HG03039 (cell line): ENCODE data around the gene SLC39A11.

Experiments
- ATAC-seq: cut with Tn5 transposase; IDR thresholded peaks from one replicate; pipeline ENCODE4 v1.9.1; 2021; ENCODE audit warnings: mild to moderate bottlenecking, moderate library complexity; ENCODE audit not compliant: unreplicated experiment

SLC39A11 gene

DNA sequence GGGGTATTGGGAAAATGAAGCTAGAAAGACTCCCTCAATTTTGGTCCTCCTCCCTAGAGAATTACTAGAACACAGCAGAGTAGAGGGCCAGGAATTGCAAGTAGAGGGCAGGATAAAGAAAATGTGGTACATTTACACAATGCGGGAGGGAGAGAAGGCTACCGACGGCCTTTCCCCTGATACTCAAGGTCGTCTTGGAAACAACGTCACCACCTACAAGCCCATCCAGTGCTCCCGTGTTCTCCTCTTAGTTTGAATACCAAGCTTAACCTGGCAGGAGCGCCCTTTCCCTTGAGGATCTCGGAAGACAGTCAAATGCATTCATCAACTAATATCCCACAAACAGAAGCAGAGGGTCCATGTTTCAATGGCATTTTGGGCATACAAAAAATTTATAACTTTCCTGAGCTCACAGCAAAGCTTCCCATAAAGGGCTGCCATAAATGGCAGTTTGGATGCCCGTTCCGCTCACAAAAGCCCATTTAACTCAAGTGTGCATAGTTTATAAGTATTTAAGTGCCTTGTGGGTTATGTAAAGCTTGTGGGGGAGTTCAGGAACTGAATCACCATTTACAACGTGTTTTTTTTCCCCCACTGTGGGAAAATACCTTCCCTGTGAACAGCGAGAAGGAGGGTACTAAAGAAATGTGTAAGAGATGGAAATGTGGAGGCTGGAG, 414.6 kb downstream of the SLC39A11 start:
- no peak for ATAC-seq

GRCh38 chr17:72677108-72677507, 415.4 kb downstream of the SLC39A11 start:
- no peak for ATAC-seq

- no peak for ATAC-seq
These were observed 419.8 kb downstream of the SLC39A11 start for GRCh38 chr17:72672729-72673128.

GRCh38 chr17:72671016-72671415, 421.5 kb downstream of the SLC39A11 start:
- ATAC-seq: no peak

DNA sequence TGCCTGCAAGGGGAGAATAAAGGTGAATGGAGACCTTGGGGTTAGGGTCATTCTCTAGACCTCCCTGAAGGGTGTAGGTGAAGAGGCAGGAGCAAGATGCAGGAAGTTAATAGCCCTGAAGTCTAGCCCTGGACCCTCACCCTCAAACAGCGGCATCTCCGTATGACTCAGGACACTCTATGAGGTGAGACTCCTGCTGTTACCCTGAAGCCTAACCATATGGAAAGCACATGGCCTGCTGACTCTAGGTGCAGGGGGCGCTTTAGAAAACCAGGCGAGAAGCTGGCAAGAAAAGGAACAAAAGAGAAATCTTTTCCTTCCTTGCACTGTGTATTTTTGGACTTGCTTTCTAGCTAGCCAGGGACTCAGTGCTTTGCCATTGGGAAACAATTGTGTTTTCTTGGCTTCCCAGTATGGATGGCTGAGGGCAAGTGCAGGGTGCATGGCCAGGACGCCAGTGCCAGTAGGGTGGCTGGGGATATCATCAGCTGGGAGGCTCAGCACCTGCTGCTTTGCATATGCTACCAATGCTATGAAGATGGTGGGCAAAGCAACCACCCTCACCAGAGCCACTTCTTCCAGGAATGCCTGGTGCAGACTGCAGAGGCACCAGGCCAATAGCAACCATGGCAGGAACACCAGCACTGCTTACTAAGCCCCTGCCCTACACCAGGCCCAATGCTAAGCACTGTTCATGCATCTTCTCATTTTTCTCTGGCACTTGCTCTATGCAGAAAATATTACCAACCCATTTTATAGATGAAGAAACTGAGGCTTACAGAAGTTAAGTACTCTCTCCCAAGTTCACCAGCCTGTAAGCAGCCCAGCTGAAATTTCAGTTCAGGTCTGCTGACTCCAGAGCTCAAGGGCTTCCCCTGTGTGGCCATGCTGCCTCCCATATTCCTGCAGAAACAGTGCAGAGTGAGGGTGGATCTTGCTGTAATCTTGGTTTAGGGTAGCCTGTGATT, 425.1 kb downstream of the SLC39A11 start:
- ATAC-seq: no peak

DNA sequence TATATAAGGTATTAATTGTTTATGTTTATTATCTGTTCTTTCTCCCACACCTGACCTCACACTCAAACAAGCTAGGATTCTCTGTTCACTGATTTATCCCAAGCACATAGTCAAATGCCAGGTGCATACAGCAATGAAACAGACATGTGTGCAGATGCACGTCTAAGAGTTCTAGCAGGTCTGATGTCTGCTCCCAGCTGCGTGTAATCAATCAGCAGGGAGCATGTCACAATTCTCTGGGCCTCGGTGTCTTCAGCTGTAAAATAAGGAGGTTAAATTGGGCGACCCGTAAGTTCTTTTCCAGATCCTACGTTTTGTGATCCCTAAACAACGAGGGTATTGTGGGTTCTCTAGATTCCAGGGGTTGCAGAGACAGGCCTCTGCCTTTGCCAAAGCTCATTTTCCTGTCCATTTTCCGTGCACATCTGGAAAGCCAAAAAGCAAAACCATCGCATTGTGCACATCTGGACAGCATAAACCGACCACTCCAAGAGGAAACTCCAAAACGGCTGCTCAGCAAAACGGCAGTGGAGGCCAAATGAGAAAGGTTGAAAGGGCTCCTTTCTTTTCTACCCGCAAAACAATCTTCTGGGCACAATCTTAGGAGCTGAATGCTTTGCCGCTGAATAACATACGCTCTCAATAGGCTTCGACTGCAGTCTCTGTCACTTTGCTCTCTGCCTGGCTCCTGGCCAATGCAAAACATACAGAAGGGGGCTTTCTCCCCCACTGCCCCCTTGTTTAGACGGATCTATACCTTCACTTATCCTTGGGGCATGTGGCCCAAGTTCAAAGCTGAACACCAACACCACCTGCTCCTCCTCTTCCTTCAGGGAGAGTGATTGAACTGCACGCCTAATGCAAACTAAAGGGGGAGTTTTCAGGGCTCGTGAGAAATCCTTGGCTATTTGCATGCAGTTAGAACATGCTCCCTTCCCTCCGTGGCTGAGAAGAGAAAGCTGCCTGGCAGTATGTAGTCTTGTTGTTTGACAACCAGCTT, 426.3 kb downstream of the SLC39A11 start:
- no peak for ATAC-seq

GRCh38 chr17:72662827-72663190, 429.7 kb downstream of the SLC39A11 start:
- ATAC-seq: no peak

- ATAC-seq: no peak
These were observed 430.3 kb downstream of the SLC39A11 start for GRCh38 chr17:72661945-72662826.

- no peak for ATAC-seq
These were observed 431.2 kb downstream of the SLC39A11 start for GRCh38 chr17:72661116-72661944.

DNA sequence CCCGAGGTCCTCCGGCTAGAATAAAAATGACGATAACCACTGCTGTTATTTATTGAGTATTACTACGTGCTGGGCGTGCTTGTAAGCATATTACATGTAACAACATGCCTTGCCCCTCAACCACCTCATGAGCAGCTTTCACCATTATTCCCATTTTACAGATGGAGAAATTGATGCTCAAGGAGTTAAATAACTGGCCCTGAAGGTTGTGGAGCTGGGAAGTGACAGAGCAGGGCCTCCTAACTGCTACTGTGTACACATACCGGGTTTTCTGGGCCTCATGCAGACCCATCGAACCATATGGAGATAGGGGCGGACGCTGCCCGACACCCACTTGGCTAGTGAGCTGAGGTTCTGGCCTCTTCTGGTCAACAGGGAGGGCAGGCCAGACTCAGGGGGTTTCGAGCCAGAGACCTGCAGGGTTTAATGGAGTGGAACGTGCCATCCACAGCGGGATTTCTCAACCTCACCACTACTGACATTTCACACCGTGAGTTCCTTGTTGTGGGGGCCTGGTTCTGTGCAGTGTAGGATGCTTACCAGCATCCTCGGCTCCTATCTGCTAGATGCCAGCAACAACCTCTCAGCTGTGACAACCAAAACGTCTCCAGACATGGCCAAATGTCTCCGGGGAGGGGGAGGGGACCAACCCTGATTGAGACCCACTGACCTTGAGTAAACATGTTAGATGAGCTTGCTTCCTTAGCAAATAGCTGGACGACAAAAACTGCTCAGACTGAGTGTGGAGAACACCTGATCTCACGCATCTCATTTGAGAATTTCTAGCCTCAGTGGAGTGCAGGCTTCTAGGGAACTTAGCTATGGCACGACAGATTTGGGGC, 432.0 kb downstream of the SLC39A11 start:
- ATAC-seq: no peak

- ATAC-seq: no peak
These were observed 432.7 kb downstream of the SLC39A11 start for GRCh38 chr17:72659811-72660210.

- no peak for ATAC-seq
These were observed 433.8 kb downstream of the SLC39A11 start for GRCh38 chr17:72658675-72659074.

DNA sequence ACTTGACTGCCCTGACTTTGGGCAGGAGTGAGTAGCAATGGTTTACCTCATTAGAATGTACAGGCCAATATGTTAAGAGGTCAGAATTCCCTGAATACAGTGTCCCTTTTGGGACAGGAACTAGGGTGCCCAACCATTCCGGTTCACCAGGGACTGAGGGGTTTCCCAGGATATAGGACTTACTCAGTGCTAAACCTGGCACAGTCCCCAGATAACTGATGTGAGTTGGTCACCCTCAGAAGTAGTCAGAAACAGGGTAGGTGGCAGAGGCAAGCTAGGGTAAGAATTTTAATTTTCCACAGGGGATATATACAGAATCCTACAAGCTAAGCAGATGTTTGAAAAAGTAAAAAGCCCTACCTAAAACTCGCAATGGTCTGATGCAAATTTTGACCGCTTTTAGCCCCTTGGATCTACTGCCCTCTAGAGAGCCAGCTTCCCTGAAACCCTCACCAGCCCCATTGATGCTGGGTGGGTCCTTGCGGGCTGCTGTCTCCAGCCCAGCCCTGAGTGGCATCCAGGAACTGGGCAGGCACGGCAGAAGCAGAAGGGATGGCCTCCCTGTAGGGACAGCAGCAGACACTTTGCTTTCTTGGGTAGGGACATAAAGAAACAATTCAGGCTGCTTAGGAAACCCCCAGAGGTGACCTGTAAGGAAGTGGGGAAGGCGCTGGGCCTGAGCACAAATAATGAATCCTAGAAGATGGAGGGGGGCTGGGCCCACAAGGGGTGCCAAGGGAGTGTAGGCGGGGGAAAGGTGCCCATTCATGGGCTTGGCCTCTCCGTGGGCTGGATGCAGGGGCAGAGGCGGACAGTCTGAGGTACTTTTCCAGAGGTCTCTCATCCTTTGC, 434.8 kb downstream of the SLC39A11 start:
- ATAC-seq: no peak

GRCh38 chr17:72656130-72656763, 436.2 kb downstream of the SLC39A11 start:
- ATAC-seq: no peak

- ATAC-seq: no peak
These were observed 437.8 kb downstream of the SLC39A11 start for GRCh38 chr17:72654706-72655105.

DNA sequence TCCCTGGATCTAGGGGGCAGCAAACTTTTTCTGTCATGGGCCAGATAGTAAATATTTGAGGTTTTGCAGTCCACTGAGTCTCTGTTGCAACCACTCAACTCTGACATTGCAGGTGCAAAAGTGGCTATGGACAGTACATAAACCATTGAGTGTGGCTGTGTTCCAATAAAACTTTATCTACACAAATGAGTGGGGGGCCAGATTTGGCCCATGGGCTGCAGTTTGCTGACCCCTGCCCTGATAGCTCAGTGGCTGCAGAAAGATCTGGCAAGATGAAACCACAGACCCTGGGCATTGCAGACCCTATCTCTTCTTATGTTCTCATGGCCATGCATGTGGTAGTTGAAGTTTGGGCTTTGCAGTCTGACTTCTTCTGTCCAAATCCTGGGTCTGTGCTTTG, 440.5 kb downstream of the SLC39A11 start:
- ATAC-seq: no peak

DNA sequence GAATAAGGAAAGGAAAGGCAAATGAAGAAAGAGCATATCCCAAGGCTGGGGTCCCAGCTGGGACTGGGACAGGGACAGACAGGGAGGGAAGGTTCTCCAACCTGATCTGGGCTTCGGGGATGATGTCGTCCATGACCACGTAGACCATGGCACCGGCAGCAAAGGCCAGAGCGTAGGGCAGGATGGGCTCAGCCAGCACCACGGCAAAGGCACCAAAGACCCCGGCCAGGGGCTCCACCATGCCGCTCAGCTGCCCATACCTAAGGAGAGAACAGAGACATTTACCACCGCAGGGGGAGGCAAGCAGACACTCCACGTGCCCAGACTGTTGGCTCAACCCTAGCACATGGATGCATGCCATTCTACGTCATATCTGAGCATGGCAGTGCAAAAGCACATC, 443.8 kb downstream of the SLC39A11 start:
- ATAC-seq: no peak
